Right lobe of liver (tissue), 6 donors: ENCODE results near the gene FUT4. TPM values are rescaled to one million over a fixed set of nuclear protein-coding genes. Genes with fewer than 3 reads are reported as not detected.

Source experiments
- ATAC-seq, 4 donors: fragments of 200-7000 bp; cut with Tn5 transposase; one replicate each; pipeline ENCODE4 v1.9.1; 2020; ENCODE audit warnings: mild to moderate bottlenecking in 4 of 4, moderate library complexity in 4 of 4
- DNase-seq, 3 donors: peaks; one replicate each; pipeline ENCODE4 v3.0.0-alpha.2; 2020
- H3K27ac ChIP-seq, 3 donors: fragments of 200-600 bp; one replicate each; pipeline ENCODE4 v1.8.0; 2022
- H3K27me3 ChIP-seq, 2 donors: fragments of 200-600 bp; one replicate each; pipeline ENCODE4 v1.8.0; 2022
- H3K36me3 ChIP-seq, 4 donors: fragments of 200-600 bp; sonication (generic) in 1 of 4; one replicate each; pipeline versions ENCODE4 v1.5.1 to v1.8.0; 2017 to 2022; ENCODE audit warnings: control low read depth in 1 of 4
- H3K4me1 ChIP-seq, 4 donors: fragments of 200-600 bp; sonication (generic) in 1 of 4; one replicate each; pipeline versions ENCODE4 v1.5.1 to v1.8.0; 2017 to 2022; ENCODE audit warnings: control low read depth in 1 of 4
- H3K4me3 ChIP-seq, 3 donors: fragments of 200-600 bp; one replicate each; pipeline ENCODE4 v1.8.0; 2022
- H3K9me3 ChIP-seq, 4 donors: fragments of 200-600 bp; sonication (generic) in 1 of 4; one replicate each; pipeline versions ENCODE4 v1.5.1 to v1.8.0; 2017 to 2022; ENCODE audit warnings: control low read depth in 1 of 4
- CTCF ChIP-seq, 4 donors: fragments of 200-600 bp in 3 of 4; fragments of 450-650 bp in 1 of 4; IDR thresholded peaks; one replicate each; pipeline versions ENCODE4 v1.5.1 to v1.8.0; 2016 to 2022; ENCODE audit warnings: antibody characterized with exemption in 4 of 4, mild to moderate bottlenecking in 2 of 4
- POLR2A ChIP-seq: fragments of 450-650 bp; IDR thresholded peaks from one replicate; pipeline ENCODE4 v1.6.1; 2017; ENCODE audit warnings: antibody characterized with exemption, mild to moderate bottlenecking
- WGBS: methylation state at CpG from one replicate; pipeline ENCODE4 v1.1.6; 2018; ENCODE audit warnings: low coverage, low lambda C conversion rate; ENCODE audit not compliant: insufficient coverage; ENCODE audit errors: missing lambda C conversion rate; 5-methylcytosine and 5-hydroxymethylcytosine counted together
- intact Hi-C, 2 donors: fragments of 100-400 bp; cut with DNase I; formaldehyde crosslinking; loops; one replicate each; pipeline versions ENCODE4 v1.11.2 to v1.14.1; 2022
- long read RNA-seq: library from polyadenylated mRNA; unstranded; transcript quantifications from one replicate; pipeline ENCODE4 v2.0.0, GENCODE V29; 2019
- total RNA-seq, 6 experiments: library from RNA; depleted of rRNA in 2 of 6; stranded (reverse); fragments of >200 nt in 2 of 6; fragmentation: NEBNext Ultra II Directional in 3 of 6; extraction: Animal tissue kit (Norgen Biotek cat#: 25700) in 3 of 6; gene quantifications; one replicate each; pipeline versions ENCODE4 v1.1.0 to v1.2.4, GENCODE V29; 2016 to 2023
- donor health status: DM: no; HTN: yes; CAD: no.
- donor health status: DM: no; HTN: no; CAD: no.
- donor health status: DM: no; HTN: no; CAD: no.
- donor health status: DM: no; HTN: yes; CAD: no.
- donor health status: DM: no; HTN: yes; CAD: no.

The FUT4 gene, protein sequence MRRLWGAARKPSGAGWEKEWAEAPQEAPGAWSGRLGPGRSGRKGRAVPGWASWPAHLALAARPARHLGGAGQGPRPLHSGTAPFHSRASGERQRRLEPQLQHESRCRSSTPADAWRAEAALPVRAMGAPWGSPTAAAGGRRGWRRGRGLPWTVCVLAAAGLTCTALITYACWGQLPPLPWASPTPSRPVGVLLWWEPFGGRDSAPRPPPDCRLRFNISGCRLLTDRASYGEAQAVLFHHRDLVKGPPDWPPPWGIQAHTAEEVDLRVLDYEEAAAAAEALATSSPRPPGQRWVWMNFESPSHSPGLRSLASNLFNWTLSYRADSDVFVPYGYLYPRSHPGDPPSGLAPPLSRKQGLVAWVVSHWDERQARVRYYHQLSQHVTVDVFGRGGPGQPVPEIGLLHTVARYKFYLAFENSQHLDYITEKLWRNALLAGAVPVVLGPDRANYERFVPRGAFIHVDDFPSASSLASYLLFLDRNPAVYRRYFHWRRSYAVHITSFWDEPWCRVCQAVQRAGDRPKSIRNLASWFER
- 1 to 10 TPM in 5 of 6 experiments, under 1 TPM in 1; 0.90 to 3.1 (median 2.0) TPM for total RNA-seq
- long read RNA-seq, result 0 reads

DNA sequence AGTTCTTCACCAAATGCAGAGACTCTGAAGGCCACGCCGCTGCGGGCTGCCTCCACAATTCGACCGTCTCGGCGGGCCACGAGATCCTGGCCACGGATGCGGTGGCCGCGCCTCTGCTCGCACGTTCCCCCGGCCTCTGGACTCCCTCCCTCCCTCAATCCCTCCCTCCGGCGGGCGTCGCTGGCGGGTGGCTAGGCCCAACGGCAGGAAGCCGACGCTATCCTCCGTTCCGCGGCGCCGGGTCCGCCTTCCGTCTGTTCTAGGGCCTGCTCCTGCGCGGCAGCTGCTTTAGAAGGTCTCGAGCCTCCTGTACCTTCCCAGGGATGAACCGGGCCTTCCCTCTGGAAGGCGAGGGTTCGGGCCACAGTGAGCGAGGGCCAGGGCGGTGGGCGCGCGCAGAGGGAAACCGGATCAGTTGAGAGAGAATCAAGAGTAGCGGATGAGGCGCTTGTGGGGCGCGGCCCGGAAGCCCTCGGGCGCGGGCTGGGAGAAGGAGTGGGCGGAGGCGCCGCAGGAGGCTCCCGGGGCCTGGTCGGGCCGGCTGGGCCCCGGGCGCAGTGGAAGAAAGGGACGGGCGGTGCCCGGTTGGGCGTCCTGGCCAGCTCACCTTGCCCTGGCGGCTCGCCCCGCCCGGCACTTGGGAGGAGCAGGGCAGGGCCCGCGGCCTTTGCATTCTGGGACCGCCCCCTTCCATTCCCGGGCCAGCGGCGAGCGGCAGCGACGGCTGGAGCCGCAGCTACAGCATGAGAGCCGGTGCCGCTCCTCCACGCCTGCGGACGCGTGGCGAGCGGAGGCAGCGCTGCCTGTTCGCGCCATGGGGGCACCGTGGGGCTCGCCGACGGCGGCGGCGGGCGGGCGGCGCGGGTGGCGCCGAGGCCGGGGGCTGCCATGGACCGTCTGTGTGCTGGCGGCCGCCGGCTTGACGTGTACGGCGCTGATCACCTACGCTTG lies at the start of gene FUT4:
FUT4 (plus strand) TSS at position 227 of the 951 bp plus-strand sequence; CDS start at position 440, 213 bp downstream.
- intact Hi-C loops, result no loop called here
- ATAC-seq, result peak; percentile 94 to 97 (median 95)

GRCh38 chr11:94494126-94494680 lies 49.5 kb upstream of the FUT4 start:
- intact Hi-C loops, result no loop called here
- Histone ChIP-seq H3K9me3 (no peaks in the 10 kb centered on the region), H3K4me1 (peaks cover 0 to 15% (median 3%) of the 10 kb centered on the region in 4 donors), H3K27me3 (no peaks in the 10 kb centered on the region), H3K4me3 (peak overlapping the region; percentile 83 to 89 (median 87)), H3K27ac (peak overlapping the region; percentile 27 to 45 (median 39)), H3K36me3 (peaks cover 0 to 25% (median 12%) of the 10 kb centered on the region in 4 donors)
- TF ChIP-seq CTCF (IDR thresholded peaks at IDR 0.05), result no peak
- TF ChIP-seq POLR2A, result no peak
- DNase-seq (no peak), ATAC-seq (peak; percentile 62 to 72 (median 68))
- 8% methylated on average over 7 of the region's 19 CpGs for WGBS

More for the DNA sequence above, at the start of gene FUT4:
- H3K27ac ChIP-seq, result peak within 1 kb of the TSS; percentile 86 to 95 (median 88)
- no peaks in the 10 kb centered on the region for H3K27me3 ChIP-seq
- peak within 1 kb of the TSS; percentile 61 to 73 (median 65) for H3K4me3 ChIP-seq
- H3K4me1 ChIP-seq, result no peaks in the 10 kb centered on the region
- no peaks in the 10 kb centered on the region for H3K9me3 ChIP-seq
- no peaks in the 10 kb centered on the region for H3K36me3 ChIP-seq
- WGBS, result 3% methylated on average over 33 of the region's 109 CpGs
- TF ChIP-seq CTCF (IDR thresholded peaks at IDR 0.05) (no peak), POLR2A (peak; percentile 86)
- peak; percentile 92 to 93 (median 93) for DNase-seq

GRCh38 chr11:94500181-94500580 lies 43.5 kb upstream of the FUT4 start:
- no peak for ATAC-seq
- H3K9me3 ChIP-seq, result no peaks in the 10 kb centered on the region
- intact Hi-C loops, result no loop called here
- 72% methylated on average over 2 of the region's 2 CpGs for WGBS
- H3K4me1 ChIP-seq, result no peaks in the 10 kb centered on the region
- H3K36me3 ChIP-seq, result peaks cover 0 to 45% (median 13%) of the 10 kb centered on the region in 4 donors
- H3K27ac ChIP-seq, result no peak overlapping the region
- TF ChIP-seq CTCF (IDR thresholded peaks at IDR 0.05), result no peak
- no peak for TF ChIP-seq POLR2A
- DNase-seq, result no peak
- H3K4me3 ChIP-seq, result no peak overlapping the region
- H3K27me3 ChIP-seq, result no peaks in the 10 kb centered on the region

- H3K4me1 ChIP-seq, result no peaks in the 10 kb centered on the region
- H3K27ac ChIP-seq, result no peak overlapping the region
- no peak overlapping the region for H3K4me3 ChIP-seq
- intact Hi-C loops, result no loop called here
- no peaks in the 10 kb centered on the region for H3K27me3 ChIP-seq
- TF ChIP-seq POLR2A, result no peak
- TF ChIP-seq CTCF (IDR thresholded peaks at IDR 0.05), result no peak
- no peak for ATAC-seq
- peaks cover 0 to 45% (median 13%) of the 10 kb centered on the region in 4 donors for H3K36me3 ChIP-seq
- no peaks in the 10 kb centered on the region for H3K9me3 ChIP-seq
- no peak for DNase-seq
- 45% methylated on average over 2 of the region's 2 CpGs for WGBS
These were observed 42.2 kb upstream of the FUT4 start for GRCh38 chr11:94501522-94501921.
